Measurements from ENCODE around the gene SMAD5. TPM values are rescaled to one million over a fixed set of nuclear protein-coding genes. Genes with fewer than 3 reads are reported as not detected.

The SMAD5 gene
- 64.3 TPM for total RNA-seq (2021; ENCODE audit: unreplicated experiment)
- polyA plus RNA-seq (2012) = 25.0 and 25.4 TPM in 2 replicates
- Bru-seq, nascent RNA = percentile 91 among the genes with signal in this experiment
- percentile 96 among the genes with signal in this experiment for BruChase-seq, experiment 1, labeled RNA remaining after a 6-hour chase
- percentile 93 among the genes with signal in this experiment for BruChase-seq, experiment 2, labeled RNA remaining after a 2-hour chase
- long read RNA-seq, full-length matches to known transcripts = 16 of 34 reads
- long read RNA-seq, partial matches to known transcripts = 10 of 34 reads
- long read RNA-seq, other reads (novel, unspliced or antisense) = 8 of 34 reads

DNA sequence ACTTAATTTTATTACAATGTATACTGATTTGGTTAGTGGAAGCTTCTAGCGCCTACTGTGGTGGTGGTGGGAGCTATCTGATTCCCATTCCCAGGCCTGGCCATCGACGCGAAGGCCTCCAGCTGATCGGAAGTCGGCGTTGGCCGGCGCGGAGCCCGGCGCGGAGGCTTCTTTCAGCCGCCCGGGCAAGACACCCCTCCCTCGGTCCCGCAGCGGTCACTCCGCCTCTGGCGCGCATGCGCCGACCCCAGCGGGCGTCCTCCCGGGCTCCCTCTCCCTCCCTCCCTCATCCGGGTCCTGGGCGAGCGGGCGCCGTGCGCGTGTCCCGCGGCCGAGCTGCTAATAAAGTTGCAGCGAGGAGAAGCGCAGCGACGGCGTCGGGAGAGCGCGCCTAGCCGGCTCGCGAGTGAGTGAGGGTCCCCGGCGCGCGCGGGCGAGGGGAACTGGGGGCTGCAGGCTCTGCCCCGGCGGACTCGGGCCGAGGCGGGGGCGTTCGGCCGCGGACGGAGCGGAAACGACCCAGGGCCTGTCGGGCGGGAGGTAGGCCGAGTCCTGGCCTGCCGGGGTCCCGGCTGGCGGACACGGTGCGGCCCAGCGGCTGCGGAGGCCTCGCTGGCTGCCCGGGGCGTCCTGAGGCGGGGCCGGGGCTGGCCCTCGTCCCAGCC, at the start of gene SMAD5:
Gene SMAD5, plus strand, starts transcription at position 289 of the 665 bp plus-strand sequence. CDS start 20,916 bp downstream, outside the sequence.
- peak; percentile 86 for DNase-seq (ENCODE audit: low read depth, low spot score)
- Histone ChIP-seq H3K27me3 (ENCODE audit: insufficient read depth, low read length) (0 out of 2 replicates have a peak, but pooled peaks cover 1% of the 10 kb centered on the region), H3K36me3 (ENCODE audit: control insufficient read depth in 1 of 2, insufficient read depth in 2 of 2, low read length in 2 of 2) (no peaks in the 10 kb centered on the region), H4K20me1 (ENCODE audit: insufficient read depth) (peaks cover 20% of the 10 kb centered on the region; the same call in 1 of the 2 replicates), H3K4me2 (ENCODE audit: low read length) (peak within 1 kb of the TSS; percentile 75), H3K4me1 (ENCODE audit: control insufficient read depth in 1 of 2, insufficient read depth in 2 of 2, low read length in 2 of 2) (peaks cover 6 to 15% of the 10 kb centered on the region in 2 experiments; a peak in 3 of 4 replicates), H2AFZ (ENCODE audit: low read depth, low read length, poor library complexity, severe bottlenecking) (peak within 1 kb of the TSS; percentile 87), H3K4me3 (replicated peaks in 1 of 2; ENCODE audit: low read depth in 1 of 2, low read length in 2 of 2) (peak within 1 kb of the TSS; percentile 70 to 89), H3K9me3 (ENCODE audit: control insufficient read depth in 1 of 2, insufficient read depth in 1 of 2, low read depth in 1 of 2, low read length in 2 of 2) (no peaks in the 10 kb centered on the region), H3K27ac (ENCODE audit: low read depth, low read length) (peak within 1 kb of the TSS; percentile 92), H3K9me2 (ENCODE audit: insufficient read depth) (no peaks in the 10 kb centered on the region), H3K79me2 (ENCODE audit: insufficient read depth, low read length) (peaks cover 50% of the 10 kb centered on the region), H3K9ac (ENCODE audit: low read length) (peak within 1 kb of the TSS; percentile 91)
- intact Hi-C loops (cut with micrococcal nuclease) = no loop called here
- ChIA-PET POLR2A (interaction anchor here (1.4 kb wide), 1 partner anchor 10 kb away, joined by 5 read pairs; no protein-coding TSS in a partner anchor), RAD21 (ENCODE audit: low non-redundant PET in 1 of 2, low total read pairs in 2 of 2, uncharacterized antibody in 2 of 2, unreplicated experiment in 2 of 2) (no interaction called here), CTCF (interaction anchor here (0.8 to 0.9 kb wide), 2 partner anchors 52 to 75 kb away, joined by 3 read pairs; no protein-coding TSS in a partner anchor)
- ATAC-seq = peak; percentile 90
- BruUV-seq (replicated peaks) = no TSS peak
- TF ChIP-seq EZH2 (IDR thresholded peaks at IDR 0.05) (no peak), TCF7L2 (IDR thresholded peaks at IDR 0.05; ENCODE audit: borderline replicate concordance, extremely low read depth, insufficient read depth, insufficient read length) (peak; percentile 61), SP1 (IDR thresholded peaks at IDR 0.05; ENCODE audit: low read depth) (no peak), CBX3 (IDR thresholded peaks at IDR 0.05; ENCODE audit: low read depth) (peak; percentile 71; the same call in 1 of the 2 replicates), FOSL1 (IDR thresholded peaks at IDR 0.05; ENCODE audit: low read depth) (no peak), SRF (IDR thresholded peaks at IDR 0.05; ENCODE audit: low read depth) (no peak; the same call in 1 of the 2 replicates), SIN3A (IDR thresholded peaks at IDR 0.05; ENCODE audit: low read depth) (no peak; the same call in 1 of the 2 replicates), EZH2phosphoT487 (IDR thresholded peaks at IDR 0.05; ENCODE audit: borderline replicate concordance) (no peak), YY1 (IDR thresholded peaks at IDR 0.05; ENCODE audit: extremely low read depth, insufficient replicate concordance, low read depth, low read length) (no peak), POLR2AphosphoS5 (IDR thresholded peaks at IDR 0.05; ENCODE audit: low read depth, low read length) (peak; percentile 79), ZNF274 (IDR thresholded peaks at IDR 0.05; ENCODE audit: low read depth, low read length) (no peak), CEBPB (IDR thresholded peaks at IDR 0.05; ENCODE audit: low read depth) (no peak), JUND (IDR thresholded peaks at IDR 0.05) (no peak), ZFX (IDR thresholded peaks at IDR 0.05) (peak; percentile 100), POLR2A (IDR thresholded peaks at IDR 0.05; ENCODE audit: borderline replicate concordance, extremely low read depth, insufficient read depth, insufficient read length) (peak; percentile 55)
- TF ChIP-seq, protein P1, sequence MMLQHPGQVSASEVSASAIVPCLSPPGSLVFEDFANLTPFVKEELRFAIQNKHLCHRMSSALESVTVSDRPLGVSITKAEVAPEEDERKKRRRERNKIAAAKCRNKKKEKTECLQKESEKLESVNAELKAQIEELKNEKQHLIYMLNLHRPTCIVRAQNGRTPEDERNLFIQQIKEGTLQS (IDR thresholded peaks at IDR 0.05) = no peak
- TF ChIP-seq, protein P2, sequence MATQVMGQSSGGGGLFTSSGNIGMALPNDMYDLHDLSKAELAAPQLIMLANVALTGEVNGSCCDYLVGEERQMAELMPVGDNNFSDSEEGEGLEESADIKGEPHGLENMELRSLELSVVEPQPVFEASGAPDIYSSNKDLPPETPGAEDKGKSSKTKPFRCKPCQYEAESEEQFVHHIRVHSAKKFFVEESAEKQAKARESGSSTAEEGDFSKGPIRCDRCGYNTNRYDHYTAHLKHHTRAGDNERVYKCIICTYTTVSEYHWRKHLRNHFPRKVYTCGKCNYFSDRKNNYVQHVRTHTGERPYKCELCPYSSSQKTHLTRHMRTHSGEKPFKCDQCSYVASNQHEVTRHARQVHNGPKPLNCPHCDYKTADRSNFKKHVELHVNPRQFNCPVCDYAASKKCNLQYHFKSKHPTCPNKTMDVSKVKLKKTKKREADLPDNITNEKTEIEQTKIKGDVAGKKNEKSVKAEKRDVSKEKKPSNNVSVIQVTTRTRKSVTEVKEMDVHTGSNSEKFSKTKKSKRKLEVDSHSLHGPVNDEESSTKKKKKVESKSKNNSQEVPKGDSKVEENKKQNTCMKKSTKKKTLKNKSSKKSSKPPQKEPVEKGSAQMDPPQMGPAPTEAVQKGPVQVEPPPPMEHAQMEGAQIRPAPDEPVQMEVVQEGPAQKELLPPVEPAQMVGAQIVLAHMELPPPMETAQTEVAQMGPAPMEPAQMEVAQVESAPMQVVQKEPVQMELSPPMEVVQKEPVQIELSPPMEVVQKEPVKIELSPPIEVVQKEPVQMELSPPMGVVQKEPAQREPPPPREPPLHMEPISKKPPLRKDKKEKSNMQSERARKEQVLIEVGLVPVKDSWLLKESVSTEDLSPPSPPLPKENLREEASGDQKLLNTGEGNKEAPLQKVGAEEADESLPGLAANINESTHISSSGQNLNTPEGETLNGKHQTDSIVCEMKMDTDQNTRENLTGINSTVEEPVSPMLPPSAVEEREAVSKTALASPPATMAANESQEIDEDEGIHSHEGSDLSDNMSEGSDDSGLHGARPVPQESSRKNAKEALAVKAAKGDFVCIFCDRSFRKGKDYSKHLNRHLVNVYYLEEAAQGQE (IDR thresholded peaks at IDR 0.05; ENCODE audit: low read depth) = no peak
- TF ChIP-seq, protein P3, sequence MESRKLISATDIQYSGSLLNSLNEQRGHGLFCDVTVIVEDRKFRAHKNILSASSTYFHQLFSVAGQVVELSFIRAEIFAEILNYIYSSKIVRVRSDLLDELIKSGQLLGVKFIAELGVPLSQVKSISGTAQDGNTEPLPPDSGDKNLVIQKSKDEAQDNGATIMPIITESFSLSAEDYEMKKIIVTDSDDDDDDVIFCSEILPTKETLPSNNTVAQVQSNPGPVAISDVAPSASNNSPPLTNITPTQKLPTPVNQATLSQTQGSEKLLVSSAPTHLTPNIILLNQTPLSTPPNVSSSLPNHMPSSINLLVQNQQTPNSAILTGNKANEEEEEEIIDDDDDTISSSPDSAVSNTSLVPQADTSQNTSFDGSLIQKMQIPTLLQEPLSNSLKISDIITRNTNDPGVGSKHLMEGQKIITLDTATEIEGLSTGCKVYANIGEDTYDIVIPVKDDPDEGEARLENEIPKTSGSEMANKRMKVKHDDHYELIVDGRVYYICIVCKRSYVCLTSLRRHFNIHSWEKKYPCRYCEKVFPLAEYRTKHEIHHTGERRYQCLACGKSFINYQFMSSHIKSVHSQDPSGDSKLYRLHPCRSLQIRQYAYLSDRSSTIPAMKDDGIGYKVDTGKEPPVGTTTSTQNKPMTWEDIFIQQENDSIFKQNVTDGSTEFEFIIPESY (IDR thresholded peaks at IDR 0.05; ENCODE audit: extremely low read depth, insufficient replicate concordance, low read length) = no peak
- TF ChIP-seq, protein P4, sequence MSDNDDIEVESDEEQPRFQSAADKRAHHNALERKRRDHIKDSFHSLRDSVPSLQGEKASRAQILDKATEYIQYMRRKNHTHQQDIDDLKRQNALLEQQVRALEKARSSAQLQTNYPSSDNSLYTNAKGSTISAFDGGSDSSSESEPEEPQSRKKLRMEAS (IDR thresholded peaks at IDR 0.05) = peak; percentile 97
